GM19023 (cell line): ENCODE measurements around the gene WFS1.

ENCODE experiments used
- ATAC-seq: cut with Tn5 transposase; IDR thresholded peaks from one replicate; pipeline ENCODE4 v1.9.1; 2021; ENCODE audit warnings: mild to moderate bottlenecking, moderate library complexity; ENCODE audit not compliant: unreplicated experiment

WFS1 gene

GRCh38 chr4:6298035-6298434 lies 28.4 kb downstream of the WFS1 start:
- no peak for ATAC-seq

GRCh38 chr4:6298852-6299251 lies 29.2 kb downstream of the WFS1 start:
- no peak for ATAC-seq

DNA sequence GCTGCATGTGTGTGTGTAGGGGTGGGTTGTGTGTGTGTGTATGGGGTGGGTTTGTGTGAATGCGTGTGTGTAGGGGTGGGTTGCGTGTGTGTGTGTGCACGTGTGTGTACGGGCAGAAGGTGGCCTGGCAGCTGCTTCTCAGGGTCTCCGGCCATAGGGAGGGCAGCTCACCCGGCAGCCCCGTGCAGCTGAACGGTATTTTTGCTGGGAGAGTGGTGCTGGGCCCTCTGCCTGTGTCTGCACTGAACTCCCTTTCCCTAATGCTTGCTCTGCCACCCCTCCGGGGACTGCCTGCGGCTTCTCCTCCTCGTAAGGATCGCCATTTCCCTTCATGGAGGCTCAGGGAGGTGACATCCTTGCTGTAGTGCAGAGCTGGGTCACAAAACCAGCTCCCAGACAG lies 30.2 kb downstream of the WFS1 start:
- no peak for ATAC-seq

DNA sequence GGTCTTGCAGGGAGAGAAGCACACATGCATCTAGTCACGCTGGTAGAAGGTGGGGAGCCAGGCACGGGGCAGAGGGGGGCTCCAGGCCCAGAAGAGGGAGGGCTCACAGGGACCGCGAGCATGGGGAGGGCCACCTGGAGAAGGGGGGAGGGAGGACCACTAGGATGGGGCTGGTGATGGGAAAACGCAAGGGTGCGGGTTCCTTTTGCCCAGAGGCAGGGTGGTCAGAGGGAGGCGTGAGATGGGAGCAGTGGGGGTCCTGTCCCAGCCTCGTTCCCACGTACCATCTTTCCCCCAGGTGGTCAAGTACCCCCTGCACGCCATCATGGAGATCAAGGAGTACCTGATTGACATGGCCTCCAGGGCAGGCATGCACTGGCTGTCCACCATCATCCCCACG lies 30.7 kb downstream of the WFS1 start:
- no peak for ATAC-seq

GRCh38 chr4:6301051-6301731 lies 31.5 kb downstream of the WFS1 start:
- no peak for ATAC-seq

GRCh38 chr4:6301732-6302442 lies 32.2 kb downstream of the WFS1 start:
- ATAC-seq = no peak

DNA sequence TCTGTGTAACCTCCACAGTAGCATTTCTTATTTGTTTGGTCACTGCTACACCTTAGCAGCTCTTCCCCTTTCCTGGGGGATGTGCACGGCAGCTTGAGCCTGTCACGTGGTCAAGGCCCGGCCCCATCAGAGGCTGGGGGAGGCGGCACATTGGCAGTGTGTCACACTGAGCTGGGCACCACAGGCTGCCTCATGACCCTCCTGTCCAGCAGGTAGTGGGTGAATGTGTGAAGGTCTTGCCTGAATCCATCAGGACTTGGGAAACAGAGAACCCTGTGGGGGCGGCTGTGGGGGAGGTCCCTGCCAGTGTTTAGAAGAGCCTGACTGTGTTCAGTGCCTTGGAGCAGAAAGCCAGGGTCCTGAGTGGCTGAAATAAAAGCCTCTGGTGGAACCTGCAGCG lies 33.2 kb downstream of the WFS1 start:
- ATAC-seq = no peak

DNA sequence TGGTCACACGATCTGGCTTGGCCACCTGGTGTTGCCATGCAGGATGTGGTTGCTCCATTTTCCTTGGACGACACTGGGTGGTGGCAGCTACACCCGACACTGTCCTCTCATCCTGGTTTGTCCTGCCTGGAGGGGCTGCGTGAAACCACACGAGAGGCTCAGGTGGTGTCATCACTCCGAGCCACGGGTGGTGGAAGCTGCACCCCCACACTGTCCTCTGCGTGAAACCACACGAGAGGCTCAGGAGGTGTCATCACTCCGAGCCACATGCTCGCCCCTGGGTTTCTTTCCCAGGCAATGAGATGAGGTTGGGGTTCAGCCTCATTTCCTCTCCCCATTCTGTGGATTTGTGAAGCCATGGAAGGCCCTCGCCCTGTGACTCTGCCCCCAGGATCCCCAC lies 34.3 kb downstream of the WFS1 start:
- no peak for ATAC-seq

GRCh38 chr4:6306299-6306698 lies 36.6 kb downstream of the WFS1 start:
- ATAC-seq = no peak

- ATAC-seq = no peak
Observed at GRCh38 chr4:6307230-6307629, 37.6 kb downstream of the WFS1 start.

DNA sequence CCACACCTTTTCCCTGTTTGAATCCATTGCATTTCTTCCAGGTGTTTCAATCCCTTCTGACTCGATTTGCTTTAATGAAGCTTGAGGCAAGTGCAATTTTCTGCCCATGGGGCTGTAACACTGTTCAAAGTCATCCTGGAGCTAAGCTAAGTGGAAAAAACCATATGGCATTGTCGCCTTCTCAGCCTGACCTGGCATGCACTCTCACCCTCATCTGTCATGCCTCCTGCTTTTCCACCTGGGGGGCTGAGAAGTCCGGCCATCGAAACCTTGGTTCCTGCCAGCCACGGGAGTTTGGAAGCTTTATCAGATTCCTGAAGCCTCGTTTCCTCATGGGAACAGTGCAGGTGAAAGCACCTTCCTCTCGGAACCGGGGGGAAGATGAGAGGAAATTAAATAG lies 38.2 kb downstream of the WFS1 start:
- ATAC-seq = no peak

DNA sequence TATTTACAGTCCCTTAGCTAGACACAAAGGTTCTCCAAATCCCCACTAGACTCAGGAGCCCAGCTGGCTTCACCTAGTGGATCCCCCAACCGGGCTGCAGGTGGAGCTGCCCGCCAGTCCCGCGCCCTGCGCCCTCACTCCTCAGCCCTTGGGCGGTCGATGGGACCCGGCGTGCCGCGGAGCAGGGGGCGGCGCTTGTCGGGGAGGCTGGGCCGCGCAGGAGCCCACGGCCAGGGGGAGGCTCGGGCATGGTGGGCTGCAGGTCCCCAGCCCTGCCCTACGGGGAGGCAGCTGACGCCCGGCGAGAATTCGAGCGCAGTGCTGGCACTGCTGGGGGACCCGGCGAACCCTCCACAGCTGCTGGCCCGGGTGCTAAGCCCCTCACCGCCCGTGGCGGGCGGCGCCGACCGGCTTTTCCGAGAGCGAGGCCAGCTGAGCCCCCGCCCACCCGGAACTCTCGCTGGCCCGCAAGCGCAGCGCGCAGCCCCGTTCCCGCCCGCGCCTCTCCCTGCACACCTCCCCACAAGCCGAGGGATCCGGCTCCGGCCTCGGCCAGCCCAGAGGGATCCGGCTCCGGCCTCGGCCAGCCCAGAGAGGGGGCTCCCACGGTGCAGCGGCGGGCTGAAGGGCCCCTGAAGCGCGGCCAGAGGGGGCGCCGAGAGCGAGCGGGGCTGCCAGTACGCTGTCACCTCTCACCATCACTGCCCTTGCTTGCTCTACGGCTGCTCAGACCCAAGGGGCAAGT lies 39.4 kb downstream of the WFS1 start:
- no peak for ATAC-seq

DNA sequence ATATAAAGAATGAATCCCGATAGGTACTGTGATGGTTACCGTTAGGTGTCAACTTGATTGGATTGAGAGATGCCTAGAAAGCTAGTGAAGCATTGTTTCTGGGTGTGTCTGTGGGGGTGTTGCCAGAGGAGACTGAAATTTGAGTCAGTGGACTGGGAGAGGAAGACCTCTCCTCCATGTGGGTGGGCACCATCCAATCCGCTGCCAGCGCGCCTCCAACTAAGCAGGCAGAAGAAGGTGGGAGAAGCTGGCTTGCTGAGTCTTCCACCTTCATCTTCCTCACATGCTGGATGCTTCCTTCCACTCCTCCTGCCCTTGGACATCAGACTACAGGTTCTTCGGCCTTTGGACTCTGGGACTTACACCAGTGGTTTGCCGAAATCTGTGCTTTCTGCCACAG lies 40.1 kb downstream of the WFS1 start:
- no peak for ATAC-seq

DNA sequence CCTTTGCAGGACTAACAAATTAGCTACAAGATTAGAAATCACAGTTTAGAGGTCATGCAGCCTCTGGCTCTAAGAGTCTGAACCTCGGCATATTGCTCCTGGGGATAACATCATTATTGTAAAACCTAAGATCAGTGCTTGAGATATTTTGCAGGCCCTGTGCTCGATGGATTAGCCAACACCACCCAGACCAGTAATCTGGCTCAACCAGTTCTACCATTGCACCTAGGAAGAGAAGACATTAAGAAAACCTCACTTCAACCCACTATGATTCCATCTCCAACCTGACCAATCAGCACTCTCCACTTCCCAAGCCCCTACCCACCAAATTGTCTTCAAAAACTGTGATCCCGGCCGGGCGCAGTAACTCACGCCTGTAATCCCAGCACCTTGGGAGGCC lies 43.6 kb downstream of the WFS1 start:
- no peak for ATAC-seq

DNA sequence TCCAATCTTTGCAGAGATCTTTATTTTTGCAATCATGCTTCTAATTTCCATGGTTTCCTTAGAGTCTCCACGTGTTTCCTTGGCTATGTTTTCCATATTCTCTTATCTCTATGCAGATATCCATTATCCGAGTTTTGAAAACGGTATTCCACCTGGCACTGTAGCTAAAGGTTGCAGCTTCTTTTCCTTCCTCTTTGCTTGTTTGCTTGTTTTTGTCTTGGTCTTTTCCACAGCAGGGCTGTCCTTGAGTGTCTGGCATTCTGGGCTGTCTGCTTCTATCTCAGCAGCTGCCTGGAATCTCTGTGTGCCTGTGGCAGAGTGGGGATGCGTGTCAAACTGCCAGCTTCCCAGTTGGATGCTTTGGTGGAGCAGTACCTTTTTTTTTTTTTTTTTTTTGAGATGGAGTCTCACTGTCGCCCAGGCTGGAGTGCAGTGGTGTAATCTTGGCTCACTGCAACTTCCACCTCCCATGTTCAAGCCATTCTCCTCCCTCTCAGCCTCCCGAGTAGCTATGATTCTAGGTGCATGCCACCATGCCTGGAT lies 46.9 kb downstream of the WFS1 start:
- no peak for ATAC-seq

DNA sequence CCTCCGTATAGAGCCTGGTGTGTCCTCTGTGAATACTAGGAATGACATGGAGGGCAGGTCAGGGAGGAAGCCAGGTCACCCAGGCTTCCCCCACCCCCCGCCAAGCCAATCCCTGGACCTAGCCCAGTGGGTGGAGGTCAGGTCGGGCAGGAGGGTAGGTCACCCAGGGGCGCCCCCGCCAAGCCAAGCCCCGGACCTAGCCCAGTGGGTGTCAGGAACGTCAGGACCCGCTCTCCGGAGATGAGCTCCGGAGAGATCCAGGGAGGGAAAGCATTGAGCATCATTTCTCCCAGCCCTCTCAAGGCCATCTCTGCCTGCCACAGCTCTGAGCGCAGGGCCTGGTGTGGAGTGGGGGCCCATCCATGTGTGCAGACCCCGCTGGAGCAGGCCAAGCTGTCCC lies 48.6 kb downstream of the WFS1 start:
- no peak for ATAC-seq

GRCh38 chr4:6319530-6320150 lies 50.0 kb downstream of the WFS1 start:
- ATAC-seq = no peak

GRCh38 chr4:6320663-6321062 lies 51.0 kb downstream of the WFS1 start:
- ATAC-seq = no peak

DNA sequence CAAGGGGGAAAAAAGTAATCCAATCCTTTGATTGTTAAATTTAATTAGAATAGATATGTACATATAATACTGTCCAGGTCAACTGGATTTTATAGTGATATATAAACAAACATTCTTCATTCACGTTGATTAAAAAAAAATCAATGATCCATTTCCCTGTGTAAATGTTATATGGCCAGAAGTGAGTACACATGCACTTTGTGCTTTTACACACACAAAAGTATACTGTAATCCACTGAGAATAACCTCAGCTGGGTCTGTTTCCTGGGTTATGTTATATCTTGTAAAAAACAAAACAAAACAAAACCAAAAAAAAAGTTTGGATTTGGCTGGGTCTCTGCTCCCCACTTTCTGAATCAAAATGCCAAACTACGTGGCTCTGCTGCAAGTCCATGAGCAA lies 51.7 kb downstream of the WFS1 start:
- no peak for ATAC-seq

- no peak for ATAC-seq
Observed at GRCh38 chr4:6322067-6322760, 52.6 kb downstream of the WFS1 start.
